IMR-90 (cell line): Measurements from ENCODE around the gene OR5AL1. TPM values are rescaled to one million over a fixed set of nuclear protein-coding genes. Genes with fewer than 3 reads are reported as not detected.

Experiments
- ATAC-seq: fragments of 200-7000 bp; cut with Tn5 transposase; 2 replicates; pipeline ENCODE4 v1.9.1; 2020; ENCODE audit warnings: low read depth, mild to moderate bottlenecking, moderate library complexity
- BruUV-seq: library from RNA; stranded (reverse); fragments of 400-500 nt; replicated peaks from 2 replicates; lab custom pipeline; 2021; lab: Mats Ljungman, UMichigan
- CTCF ChIA-PET: fragments of 300-600 bp; formaldehyde crosslinking; extraction: SDS; loops from one replicate; lab custom pipeline; 2021; ENCODE audit warnings: antibody characterized with exemption; lab: Yijun Ruan, JAX
- POLR2A ChIA-PET: fragments of 300-600 bp; sonication (Branson Sonifier 250); formaldehyde crosslinking; loops from one replicate; lab custom pipeline; 2022; ENCODE audit warnings: antibody characterized with exemption; ENCODE audit not compliant: unreplicated experiment; lab: Charles Lee
- DNase-seq: peaks from one replicate; pipeline ENCODE4 v3.0.0; 2013
- H2AFZ ChIP-seq: replicated peaks from 2 replicates; pipeline ENCODE3; 2013; ENCODE audit warnings: low read length, mild to moderate bottlenecking; ENCODE audit not compliant: poor library complexity
- H2AK5ac ChIP-seq: 2 replicates; pipeline ENCODE4 v1.6.1; 2013; ENCODE audit warnings: low read depth, low read length, inconsistent platforms
- H2AK9ac ChIP-seq: replicated peaks from 2 replicates; pipeline ENCODE3; 2013; ENCODE audit warnings: mild to moderate bottlenecking, low read depth, low read length, moderate library complexity; ENCODE audit not compliant: poor library complexity
- H2BK120ac ChIP-seq: 2 replicates; pipeline ENCODE4 v1.6.1; 2013; ENCODE audit warnings: low read depth, low read length, inconsistent platforms
- H2BK15ac ChIP-seq: 3 replicates; pipeline ENCODE4 v1.6.1; 2013; ENCODE audit warnings: low read depth, low read length, inconsistent platforms
- H2BK20ac ChIP-seq: 2 replicates; pipeline ENCODE4 v1.6.1; 2013; ENCODE audit warnings: low read depth, mild to moderate bottlenecking, inconsistent platforms, low read length, moderate library complexity
- H2BK5ac ChIP-seq: 2 replicates; pipeline ENCODE4 v1.6.1; 2013; ENCODE audit warnings: mild to moderate bottlenecking, low read depth, low read length, inconsistent platforms; ENCODE audit not compliant: poor library complexity, severe bottlenecking
- H3K14ac ChIP-seq: replicated peaks from 2 replicates; pipeline ENCODE4 v1.6.1; 2013; ENCODE audit warnings: low read depth, low read length, inconsistent platforms
- H3K18ac ChIP-seq: 2 replicates; pipeline ENCODE4 v1.6.1; 2013; ENCODE audit warnings: low read depth, low read length, control low read depth
- H3K23ac ChIP-seq: 2 replicates; pipeline ENCODE4 v1.6.1; 2013; ENCODE audit warnings: low read depth, low read length, inconsistent platforms
- H3K27ac ChIP-seq: 2 replicates; pipeline ENCODE4 v1.5.1; 2013; ENCODE audit warnings: mild to moderate bottlenecking, control low read depth, low read length; ENCODE audit not compliant: insufficient read depth
- H3K27me3 ChIP-seq: 2 replicates; pipeline ENCODE4 v1.6.1; 2013; ENCODE audit warnings: low read length; ENCODE audit not compliant: control insufficient read depth, insufficient read depth
- H3K36me3 ChIP-seq: 2 replicates; pipeline ENCODE4 v1.6.1; 2013; ENCODE audit warnings: low read length, mixed read lengths; ENCODE audit not compliant: control insufficient read depth, insufficient read depth
- H3K4ac ChIP-seq: 2 replicates; pipeline ENCODE4 v1.6.1; 2013; ENCODE audit warnings: low read depth, low read length, inconsistent platforms
- H3K4me1 ChIP-seq: 2 replicates; pipeline ENCODE4 v1.6.1; 2013; ENCODE audit warnings: low read length, mixed read lengths; ENCODE audit not compliant: control insufficient read depth, insufficient read depth
- H3K4me2 ChIP-seq: 2 replicates; pipeline ENCODE4 v1.6.1; 2013; ENCODE audit warnings: low read depth, mild to moderate bottlenecking, control low read depth, low read length, moderate library complexity
- H3K4me3 ChIP-seq: 2 replicates; pipeline ENCODE4 v1.5.1; 2013; ENCODE audit warnings: low read depth, mild to moderate bottlenecking, control low read depth, low read length, moderate library complexity; ENCODE audit not compliant: insufficient read depth
- H3K56ac ChIP-seq: 2 replicates; pipeline ENCODE4 v1.6.1; 2013; ENCODE audit warnings: low read length, inconsistent platforms; ENCODE audit not compliant: insufficient read depth; ENCODE audit errors: extremely low read depth
- H3K79me1 ChIP-seq, 2 experiments: 2 replicates each; pipeline ENCODE4 v1.6.1; 2013; ENCODE audit warnings: low read length in 2 of 2, inconsistent platforms in 1 of 2, low read depth in 1 of 2
- H3K9ac ChIP-seq: 2 replicates; pipeline ENCODE4 v1.6.1; 2013; ENCODE audit warnings: low read depth, low read length, control low read depth
- H3K9me1 ChIP-seq: 2 replicates; pipeline ENCODE4 v1.6.1; 2013; ENCODE audit warnings: low read length, inconsistent platforms; ENCODE audit not compliant: insufficient read depth
- H3K9me3 ChIP-seq: 2 replicates; pipeline ENCODE4 v1.6.1; 2013; ENCODE audit warnings: low read length; ENCODE audit not compliant: control insufficient read depth, insufficient read depth
- H4K20me1 ChIP-seq: 2 replicates; pipeline ENCODE4 v1.6.1; 2013; ENCODE audit warnings: low read length, inconsistent platforms; ENCODE audit not compliant: insufficient read depth
- H4K5ac ChIP-seq: 2 replicates; pipeline ENCODE4 v1.6.1; 2013; ENCODE audit warnings: mild to moderate bottlenecking, low read depth, low read length, control low read depth
- H4K8ac ChIP-seq, 2 experiments: 2 replicates each; pipeline ENCODE4 v1.6.1; 2013; ENCODE audit warnings: low read depth in 2 of 2, low read length in 2 of 2, control low read depth in 1 of 2, inconsistent platforms in 1 of 2
- H4K91ac ChIP-seq: 2 replicates; pipeline ENCODE4 v1.6.1; 2013; ENCODE audit warnings: low read depth, low read length, inconsistent platforms; ENCODE audit not compliant: insufficient read depth
- BHLHE40 ChIP-seq: fragments of 150-350 bp; IDR thresholded peaks from 2 replicates; pipeline ENCODE4 v1.6.1; 2016; ENCODE audit warnings: mild to moderate bottlenecking, low read depth, low read length
- CEBPB ChIP-seq: IDR thresholded peaks from 2 replicates; pipeline ENCODE4 v1.6.1; 2012; ENCODE audit warnings: low read depth, low read length, improper control_type of control experiment
- CHD1 ChIP-seq: IDR thresholded peaks from 2 replicates; pipeline ENCODE4 v1.6.1; 2012; ENCODE audit warnings: low read depth, low read length, improper control_type of control experiment
- MAFK ChIP-seq: IDR thresholded peaks from 2 replicates; pipeline ENCODE4 v1.6.1; 2012; ENCODE audit warnings: low read depth, low read length, improper control_type of control experiment
- MAZ ChIP-seq: IDR thresholded peaks from 2 replicates; pipeline ENCODE4 v1.6.1; 2012; ENCODE audit warnings: low read depth, mild to moderate bottlenecking, low read length, improper control_type of control experiment, moderate library complexity, borderline replicate concordance
- MXI1 ChIP-seq: IDR thresholded peaks from 2 replicates; pipeline ENCODE4 v1.6.1; 2012; ENCODE audit warnings: low read depth, mild to moderate bottlenecking, low read length, moderate library complexity, borderline replicate concordance
- NFE2L2 ChIP-seq: fragments of 150-350 bp; IDR thresholded peaks from 2 replicates; pipeline ENCODE4 v1.6.1; 2016; ENCODE audit warnings: low read depth, mild to moderate bottlenecking, low read length
- POLR2A ChIP-seq: IDR thresholded peaks from 2 replicates; pipeline ENCODE4 v1.6.1; 2012; ENCODE audit warnings: mild to moderate bottlenecking, low read depth, low read length
- RAD21 ChIP-seq: IDR thresholded peaks from 2 replicates; pipeline ENCODE4 v1.6.1; 2012; ENCODE audit warnings: low read length, improper control_type of control experiment
- RCOR1 ChIP-seq: IDR thresholded peaks from 2 replicates; pipeline ENCODE4 v1.6.1; 2012; ENCODE audit warnings: mild to moderate bottlenecking, low read length, improper control_type of control experiment; ENCODE audit not compliant: insufficient replicate concordance
- RFX5 ChIP-seq: IDR thresholded peaks from 2 replicates; pipeline ENCODE4 v1.8.0; 2012; ENCODE audit warnings: low read depth, mild to moderate bottlenecking, low read length, moderate library complexity
- SMC3 ChIP-seq: fragments of 150-350 bp; IDR thresholded peaks from 2 replicates; pipeline ENCODE4 v1.6.1; 2016; ENCODE audit warnings: low read depth, mild to moderate bottlenecking, antibody characterized with exemption, low read length, moderate library complexity
- WGBS, 2 experiments: methylation state at CpG; one replicate each; pipeline versions ENCODE4 v1.1.5 to v1.1.7; 2013; ENCODE audit warnings: missing lambda C conversion rate in 2 of 2; ENCODE audit not compliant: insufficient read length in 1 of 2; ENCODE audit errors: extremely low coverage in 2 of 2; 5-methylcytosine and 5-hydroxymethylcytosine counted together
- dilution Hi-C: fragments of 300-500 bp; cut with HindIII; formaldehyde crosslinking; loops from one replicate; pipeline ENCODE4 v1.14.3; 2018; ENCODE audit warnings: low sequenced_read_pairs; ENCODE audit not compliant: unreplicated experiment
- in situ Hi-C: fragments of 300-500 bp; cut with MboI; formaldehyde crosslinking; loops from 3 replicates; pipeline ENCODE4 v1.14.3; 2019; ENCODE audit warnings: low sequenced_read_pairs, inconsistent platforms, mixed read lengths
- intact Hi-C: fragments of 100-400 bp; cut with micrococcal nuclease; formaldehyde crosslinking; loops from 2 replicates; pipeline ENCODE4 v1.10.0; 2022
- polyA plus RNA-seq, 3 experiments: library from polyadenylated mRNA; depleted of rRNA; stranded (reverse); fragments of >200 nt; gene quantifications; 2 replicates each; pipeline ENCODE4 v1.2.3, GENCODE V29; 2012; ENCODE audit warnings: low replicate concordance in 1 of 3
- total RNA-seq: library from RNA; depleted of rRNA; stranded (reverse); fragments of >200 nt; gene quantifications from 2 replicates; pipeline ENCODE4 v1.2.3, GENCODE V29; 2012
- TF ChIP-seq, protein P1 (sequence below): fragments of 150-350 bp; IDR thresholded peaks from 2 replicates; pipeline ENCODE4 v1.6.1; 2017; ENCODE audit warnings: mild to moderate bottlenecking, antibody characterized with exemption, low read length, low read depth
- TF ChIP-seq, protein P2 (sequence below): fragments of 150-350 bp; IDR thresholded peaks from 2 replicates; pipeline ENCODE4 v1.6.1; 2016; ENCODE audit warnings: low read depth, mild to moderate bottlenecking, low read length, moderate library complexity, borderline replicate concordance
- TF ChIP-seq, protein P3 (sequence below): conservative IDR thresholded peaks from 2 replicates; pipeline ENCODE4 v1.5.1; 2012; ENCODE audit warnings: mild to moderate bottlenecking, low read depth, low read length, improper control_type of control experiment

OR5AL1 gene
- total and polyA plus RNA-seq, 2 of the 4 experiments (the other 2 are of a cell fraction): not detected

DNA sequence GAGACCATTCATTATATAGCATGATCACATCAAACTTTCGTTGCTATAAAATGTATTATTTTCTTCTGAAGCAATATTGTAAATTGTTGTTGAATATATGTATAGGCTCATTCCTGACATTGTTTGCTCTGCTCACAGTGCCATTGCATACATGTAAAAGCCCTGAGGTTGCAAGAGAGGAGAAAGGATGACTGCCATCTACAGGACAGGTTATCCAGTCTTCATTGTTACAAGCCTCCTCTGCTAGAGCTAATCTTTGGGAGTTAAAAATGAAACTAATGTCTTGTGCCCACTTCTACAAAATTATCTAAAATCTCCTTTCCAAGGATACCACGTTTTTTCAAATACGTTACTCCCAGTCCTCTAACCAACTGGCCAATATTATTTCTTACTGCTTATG, 16.4 kb upstream of the OR5AL1 start:
- ChIA-PET CTCF (no interaction called here), POLR2A (no interaction called here)
- no peak overlapping the region for H3K4ac ChIP-seq
- no peak overlapping the region for H3K27ac ChIP-seq
- H3K14ac ChIP-seq: no peak overlapping the region
- H2BK15ac ChIP-seq: no peak overlapping the region
- no peak overlapping the region for H2BK120ac ChIP-seq
- no peaks in the 10 kb centered on the region for H4K20me1 ChIP-seq
- dilution Hi-C loops (no loop called here), intact Hi-C loops (no loop called here), in situ Hi-C loops (no loop called here)
- H2AK5ac ChIP-seq: no peak overlapping the region
- no peak overlapping the region for H3K9ac ChIP-seq
- DNase-seq (no peak), ATAC-seq (no peak)
- H3K9me3 ChIP-seq: no peaks in the 10 kb centered on the region; the same call in 1 of the 2 replicates
- H2AFZ ChIP-seq: no peak overlapping the region
- no peak overlapping the region for H2BK5ac ChIP-seq
- H3K4me3 ChIP-seq: no peak overlapping the region
- H3K4me2 ChIP-seq: no peak overlapping the region
- H4K91ac ChIP-seq: no peak overlapping the region
- BruUV-seq: no TSS peak
- no peak overlapping the region for H2BK20ac ChIP-seq
- H3K18ac ChIP-seq: no peak overlapping the region
- H3K9me1 ChIP-seq: no peaks in the 10 kb centered on the region
- H3K4me1 ChIP-seq: no peaks in the 10 kb centered on the region
- H4K8ac ChIP-seq: no peak overlapping the region
- H3K79me1 ChIP-seq: no peaks in the 10 kb centered on the region
- H3K23ac ChIP-seq: no peak overlapping the region
- no peak overlapping the region for H4K5ac ChIP-seq
- H3K27me3 ChIP-seq: no peaks in the 10 kb centered on the region
- H2AK9ac ChIP-seq: no peak overlapping the region
- no peak overlapping the region for H3K56ac ChIP-seq
- no peaks in the 10 kb centered on the region for H3K36me3 ChIP-seq
- no CpG with 5 or more reads among the region's 3 CpGs for WGBS, 2 experiments
- TF ChIP-seq CEBPB (no peak), POLR2A (no peak), RAD21 (no peak), BHLHE40 (no peak), MAFK (no peak), RFX5 (no peak), RCOR1 (no peak), CHD1 (no peak), NFE2L2 (no peak), MXI1 (no peak), SMC3 (no peak), MAZ (no peak)
- TF ChIP-seq, protein P1, sequence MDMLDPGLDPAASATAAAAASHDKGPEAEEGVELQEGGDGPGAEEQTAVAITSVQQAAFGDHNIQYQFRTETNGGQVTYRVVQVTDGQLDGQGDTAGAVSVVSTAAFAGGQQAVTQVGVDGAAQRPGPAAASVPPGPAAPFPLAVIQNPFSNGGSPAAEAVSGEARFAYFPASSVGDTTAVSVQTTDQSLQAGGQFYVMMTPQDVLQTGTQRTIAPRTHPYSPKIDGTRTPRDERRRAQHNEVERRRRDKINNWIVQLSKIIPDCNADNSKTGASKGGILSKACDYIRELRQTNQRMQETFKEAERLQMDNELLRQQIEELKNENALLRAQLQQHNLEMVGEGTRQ: no peak
- TF ChIP-seq, protein P2, sequence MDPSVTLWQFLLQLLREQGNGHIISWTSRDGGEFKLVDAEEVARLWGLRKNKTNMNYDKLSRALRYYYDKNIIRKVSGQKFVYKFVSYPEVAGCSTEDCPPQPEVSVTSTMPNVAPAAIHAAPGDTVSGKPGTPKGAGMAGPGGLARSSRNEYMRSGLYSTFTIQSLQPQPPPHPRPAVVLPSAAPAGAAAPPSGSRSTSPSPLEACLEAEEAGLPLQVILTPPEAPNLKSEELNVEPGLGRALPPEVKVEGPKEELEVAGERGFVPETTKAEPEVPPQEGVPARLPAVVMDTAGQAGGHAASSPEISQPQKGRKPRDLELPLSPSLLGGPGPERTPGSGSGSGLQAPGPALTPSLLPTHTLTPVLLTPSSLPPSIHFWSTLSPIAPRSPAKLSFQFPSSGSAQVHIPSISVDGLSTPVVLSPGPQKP: no peak
- TF ChIP-seq, protein P3, sequence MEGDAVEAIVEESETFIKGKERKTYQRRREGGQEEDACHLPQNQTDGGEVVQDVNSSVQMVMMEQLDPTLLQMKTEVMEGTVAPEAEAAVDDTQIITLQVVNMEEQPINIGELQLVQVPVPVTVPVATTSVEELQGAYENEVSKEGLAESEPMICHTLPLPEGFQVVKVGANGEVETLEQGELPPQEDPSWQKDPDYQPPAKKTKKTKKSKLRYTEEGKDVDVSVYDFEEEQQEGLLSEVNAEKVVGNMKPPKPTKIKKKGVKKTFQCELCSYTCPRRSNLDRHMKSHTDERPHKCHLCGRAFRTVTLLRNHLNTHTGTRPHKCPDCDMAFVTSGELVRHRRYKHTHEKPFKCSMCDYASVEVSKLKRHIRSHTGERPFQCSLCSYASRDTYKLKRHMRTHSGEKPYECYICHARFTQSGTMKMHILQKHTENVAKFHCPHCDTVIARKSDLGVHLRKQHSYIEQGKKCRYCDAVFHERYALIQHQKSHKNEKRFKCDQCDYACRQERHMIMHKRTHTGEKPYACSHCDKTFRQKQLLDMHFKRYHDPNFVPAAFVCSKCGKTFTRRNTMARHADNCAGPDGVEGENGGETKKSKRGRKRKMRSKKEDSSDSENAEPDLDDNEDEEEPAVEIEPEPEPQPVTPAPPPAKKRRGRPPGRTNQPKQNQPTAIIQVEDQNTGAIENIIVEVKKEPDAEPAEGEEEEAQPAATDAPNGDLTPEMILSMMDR: no peak
